ENCODE data around the gene DOLK.

DOLK gene

GRCh38 chr9:128902351-128903078, 44.9 kb downstream of the DOLK start:
- H3K4ac ChIP-seq (ENCODE audit: low read depth, low read length) = no peak overlapping the region
- no peak overlapping the region for H2AK5ac ChIP-seq (ENCODE audit: low read length)
- no peak overlapping the region for H2BK5ac ChIP-seq (ENCODE audit: low read length)
- H3K9ac ChIP-seq (ENCODE audit: low read length) = no peak overlapping the region
- H3K27ac ChIP-seq (ENCODE audit: low read depth, low read length) = no peak overlapping the region
- DNase-seq = no peak
- no peak overlapping the region for H3K4me2 ChIP-seq (ENCODE audit: low read length)
- H3K36me3 ChIP-seq (ENCODE audit: control insufficient read depth, insufficient read depth, low read length) = peaks cover 4% of the 10 kb centered on the region
- H2BK15ac ChIP-seq (replicated peaks; ENCODE audit: low read depth) = no peak overlapping the region
- H3K4me1 ChIP-seq (ENCODE audit: control insufficient read depth, low read depth, low read length) = no peaks in the 10 kb centered on the region
- peaks cover 12% of the 10 kb centered on the region for H3K79me2 ChIP-seq (ENCODE audit: control insufficient read depth, insufficient read depth, low read length)
- H3K4me3 ChIP-seq (ENCODE audit: low read length) = no peak overlapping the region
- H3K56ac ChIP-seq (ENCODE audit: low read length) = no peak overlapping the region
- no peak overlapping the region for H4K5ac ChIP-seq (ENCODE audit: low read length)
- H3K27me3 ChIP-seq (ENCODE audit: insufficient read depth, low read length, poor library complexity) = no peaks in the 10 kb centered on the region
- no peak overlapping the region for H3K18ac ChIP-seq (ENCODE audit: low read length)
- no peak overlapping the region for H3K23ac ChIP-seq (ENCODE audit: low read length)
- peaks cover 11% of the 10 kb centered on the region for H3K79me1 ChIP-seq (ENCODE audit: low read length)
- no peak overlapping the region for H2BK120ac ChIP-seq (ENCODE audit: low read depth, low read length)
- H4K8ac ChIP-seq (ENCODE audit: low read depth, low read length) = no peak overlapping the region
- WGBS (ENCODE audit: extremely low coverage, insufficient coverage, low lambda C conversion rate) = no CpG with 5 or more reads among the region's 23 CpGs

GRCh38 chr9:128901822-128902221, 45.6 kb downstream of the DOLK start:
- Histone ChIP-seq H3K27ac (ENCODE audit: low read depth, low read length) (no peak overlapping the region), H3K36me3 (ENCODE audit: control insufficient read depth, insufficient read depth, low read length) (peaks cover 2% of the 10 kb centered on the region)

GRCh38 chr9:128901379-128901778, 46.0 kb downstream of the DOLK start:
- H2BK5ac ChIP-seq (ENCODE audit: low read length) = no peak overlapping the region
- no peak overlapping the region for H3K23ac ChIP-seq (ENCODE audit: low read length)
- no peak overlapping the region for H3K27ac ChIP-seq (ENCODE audit: low read depth, low read length)
- H3K9ac ChIP-seq (ENCODE audit: low read length) = no peak overlapping the region
- WGBS (ENCODE audit: extremely low coverage, insufficient coverage, low lambda C conversion rate) = no CpG with 5 or more reads among the region's 7 CpGs
- DNase-seq = no peak
- H2BK15ac ChIP-seq (replicated peaks; ENCODE audit: low read depth) = no peak overlapping the region
- no peak overlapping the region for H3K56ac ChIP-seq (ENCODE audit: low read length)
- no peaks in the 10 kb centered on the region for H3K4me1 ChIP-seq (ENCODE audit: control insufficient read depth, low read depth, low read length)
- no peak overlapping the region for H3K18ac ChIP-seq (ENCODE audit: low read length)
- no peak overlapping the region for H4K5ac ChIP-seq (ENCODE audit: low read length)
- H3K4ac ChIP-seq (ENCODE audit: low read depth, low read length) = no peak overlapping the region
- no peaks in the 10 kb centered on the region for H3K27me3 ChIP-seq (ENCODE audit: insufficient read depth, low read length, poor library complexity)
- no peak overlapping the region for H4K8ac ChIP-seq (ENCODE audit: low read depth, low read length)
- H2AK5ac ChIP-seq (ENCODE audit: low read length) = no peak overlapping the region
- H3K4me3 ChIP-seq (ENCODE audit: low read length) = no peak overlapping the region
- H3K36me3 ChIP-seq (ENCODE audit: control insufficient read depth, insufficient read depth, low read length) = peaks cover 2% of the 10 kb centered on the region
- no peak overlapping the region for H2BK120ac ChIP-seq (ENCODE audit: low read depth, low read length)
- H3K79me2 ChIP-seq (ENCODE audit: control insufficient read depth, insufficient read depth, low read length) = peaks cover 13% of the 10 kb centered on the region
- H3K79me1 ChIP-seq (ENCODE audit: low read length) = peaks cover 11% of the 10 kb centered on the region
- H3K4me2 ChIP-seq (ENCODE audit: low read length) = no peak overlapping the region

More at GRCh38 chr9:128901822-128902221, 45.6 kb downstream of the DOLK start:
- Histone ChIP-seq H4K8ac (ENCODE audit: low read depth, low read length) (no peak overlapping the region), H2AK5ac (ENCODE audit: low read length) (no peak overlapping the region), H3K23ac (ENCODE audit: low read length) (no peak overlapping the region), H3K9ac (ENCODE audit: low read length) (no peak overlapping the region), H2BK120ac (ENCODE audit: low read depth, low read length) (no peak overlapping the region), H3K79me2 (ENCODE audit: control insufficient read depth, insufficient read depth, low read length) (peaks cover 13% of the 10 kb centered on the region), H3K56ac (ENCODE audit: low read length) (no peak overlapping the region), H3K4me1 (ENCODE audit: control insufficient read depth, low read depth, low read length) (no peaks in the 10 kb centered on the region), H3K4me3 (ENCODE audit: low read length) (no peak overlapping the region), H4K5ac (ENCODE audit: low read length) (no peak overlapping the region), H3K4ac (ENCODE audit: low read depth, low read length) (no peak overlapping the region), H2BK5ac (ENCODE audit: low read length) (no peak overlapping the region), H3K4me2 (ENCODE audit: low read length) (no peak overlapping the region), H3K18ac (ENCODE audit: low read length) (no peak overlapping the region), H3K27me3 (ENCODE audit: insufficient read depth, low read length, poor library complexity) (no peaks in the 10 kb centered on the region), H2BK15ac (replicated peaks; ENCODE audit: low read depth) (no peak overlapping the region), H3K79me1 (ENCODE audit: low read length) (peaks cover 11% of the 10 kb centered on the region)
- no CpG with 5 or more reads among the region's 5 CpGs for WGBS (ENCODE audit: extremely low coverage, insufficient coverage, low lambda C conversion rate)
- no peak for DNase-seq

- H3K4me3 ChIP-seq (ENCODE audit: low read length) = no peak overlapping the region
- no peak overlapping the region for H3K4me2 ChIP-seq (ENCODE audit: low read length)
- peaks cover 8% of the 10 kb centered on the region for H3K79me1 ChIP-seq (ENCODE audit: low read length)
- no peak overlapping the region for H2BK5ac ChIP-seq (ENCODE audit: low read length)
- H3K18ac ChIP-seq (ENCODE audit: low read length) = no peak overlapping the region
- H3K27me3 ChIP-seq (ENCODE audit: insufficient read depth, low read length, poor library complexity) = no peaks in the 10 kb centered on the region
- H3K36me3 ChIP-seq (ENCODE audit: control insufficient read depth, insufficient read depth, low read length) = peaks cover 2% of the 10 kb centered on the region
- no peak overlapping the region for H2BK15ac ChIP-seq (replicated peaks; ENCODE audit: low read depth)
- no peak overlapping the region for H3K27ac ChIP-seq (ENCODE audit: low read depth, low read length)
- no peak overlapping the region for H4K5ac ChIP-seq (ENCODE audit: low read length)
- H3K23ac ChIP-seq (ENCODE audit: low read length) = no peak overlapping the region
- no peak overlapping the region for H3K4ac ChIP-seq (ENCODE audit: low read depth, low read length)
- DNase-seq = no peak
- H3K4me1 ChIP-seq (ENCODE audit: control insufficient read depth, low read depth, low read length) = no peaks in the 10 kb centered on the region
- H3K9ac ChIP-seq (ENCODE audit: low read length) = no peak overlapping the region
- H3K79me2 ChIP-seq (ENCODE audit: control insufficient read depth, insufficient read depth, low read length) = peaks cover 17% of the 10 kb centered on the region
- H2BK120ac ChIP-seq (ENCODE audit: low read depth, low read length) = no peak overlapping the region
- no peak overlapping the region for H3K56ac ChIP-seq (ENCODE audit: low read length)
- no CpG with 5 or more reads among the region's 8 CpGs for WGBS (ENCODE audit: extremely low coverage, insufficient coverage, low lambda C conversion rate)
- H4K8ac ChIP-seq (ENCODE audit: low read depth, low read length) = no peak overlapping the region
- no peak overlapping the region for H2AK5ac ChIP-seq (ENCODE audit: low read length)
Observed at GRCh38 chr9:128899566-128900322, 47.7 kb downstream of the DOLK start.

- Histone ChIP-seq H3K18ac (ENCODE audit: low read length) (no peak overlapping the region), H2BK5ac (ENCODE audit: low read length) (no peak overlapping the region), H3K9ac (ENCODE audit: low read length) (no peak overlapping the region), H3K4me1 (ENCODE audit: control insufficient read depth, low read depth, low read length) (no peaks in the 10 kb centered on the region), H3K27me3 (ENCODE audit: insufficient read depth, low read length, poor library complexity) (no peaks in the 10 kb centered on the region), H3K79me1 (ENCODE audit: low read length) (peaks cover 8% of the 10 kb centered on the region), H3K4ac (ENCODE audit: low read depth, low read length) (no peak overlapping the region), H3K36me3 (ENCODE audit: control insufficient read depth, insufficient read depth, low read length) (peaks cover 2% of the 10 kb centered on the region), H2BK15ac (replicated peaks; ENCODE audit: low read depth) (no peak overlapping the region), H3K4me3 (ENCODE audit: low read length) (no peak overlapping the region), H4K8ac (ENCODE audit: low read depth, low read length) (no peak overlapping the region), H2AK5ac (ENCODE audit: low read length) (no peak overlapping the region), H4K5ac (ENCODE audit: low read length) (no peak overlapping the region), H3K4me2 (ENCODE audit: low read length) (no peak overlapping the region), H3K79me2 (ENCODE audit: control insufficient read depth, insufficient read depth, low read length) (peaks cover 17% of the 10 kb centered on the region), H3K56ac (ENCODE audit: low read length) (no peak overlapping the region), H2BK120ac (ENCODE audit: low read depth, low read length) (no peak overlapping the region), H3K23ac (ENCODE audit: low read length) (no peak overlapping the region), H3K27ac (ENCODE audit: low read depth, low read length) (no peak overlapping the region)
- DNase-seq = no peak
- WGBS (ENCODE audit: extremely low coverage, insufficient coverage, low lambda C conversion rate) = no CpG with 5 or more reads among the region's 18 CpGs
Observed at GRCh38 chr9:128898845-128899565, 48.4 kb downstream of the DOLK start.
